Myometrial cell (primary cell): ENCODE measurements around the gene OR4Q3. TPM values are rescaled to one million over a fixed set of nuclear protein-coding genes. Genes with fewer than 3 reads are reported as not detected.

ENCODE experiments used
- total RNA-seq: library from RNA; depleted of rRNA; stranded (reverse); fragments of >200 nt; gene quantifications from 2 replicates; pipeline ENCODE4 v1.2.3, GENCODE V29; 2015

OR4Q3 gene
- not detected in 2 replicates for total RNA-seq

GRCh38 chr14:19743256-19743655 lies at the start of gene OR4Q3:
TSS of gene OR4Q3 (plus strand) at chr14:19743571.

GRCh38 chr14:19773204-19773603 lies 29.8 kb downstream of the OR4Q3 start, which contains the start of gene OR4M1:
TSS of gene OR4M1 (plus strand) at chr14:19773504. CDS start at chr14:19780323, 6,819 bp downstream.

Other genes starting within 250 kb of the OR4Q3 start
- gene OR11H2, start 29.7 kb upstream of the OR4Q3 start, total RNA-seq: not detected in 2 replicates
- gene OR4M1, start 29.9 kb downstream of the OR4Q3 start, total RNA-seq: not detected in 2 replicates
- gene OR4N2, start 60.2 kb downstream of the OR4Q3 start, total RNA-seq: not detected in 2 replicates
- gene OR4K2, start 131.6 kb downstream of the OR4Q3 start, total RNA-seq: not detected in 2 replicates
- gene OR4K5, start 177.0 kb downstream of the OR4Q3 start, total RNA-seq: not detected in 2 replicates
- gene OR4K1, start 187.3 kb downstream of the OR4Q3 start, total RNA-seq: not detected in 2 replicates
- gene OR4K15, start 232.0 kb downstream of the OR4Q3 start, total RNA-seq: not detected in 2 replicates